Embryonic facial prominence (tissue), 1 donor: ENCODE results near the gene MAN1A1.

Experiments used
- DNase-seq: peaks from one replicate; pipeline ENCODE4 v3.0.0-alpha.2; 2016; ENCODE audit errors: extremely low spot score

MAN1A1 gene

GRCh38 chr6:119234457-119234856 lies 115.1 kb downstream of the MAN1A1 start:
- no peak for DNase-seq

GRCh38 chr6:119233312-119233984 lies 116.1 kb downstream of the MAN1A1 start:
- no peak for DNase-seq

GRCh38 chr6:119231394-119231793 lies 118.2 kb downstream of the MAN1A1 start:
- DNase-seq = no peak

GRCh38 chr6:119230160-119230559 lies 119.4 kb downstream of the MAN1A1 start:
- DNase-seq = no peak

- no peak for DNase-seq
Observed at GRCh38 chr6:119227377-119227776, 122.2 kb downstream of the MAN1A1 start.

- DNase-seq = no peak
Observed at GRCh38 chr6:119226089-119226488, 123.5 kb downstream of the MAN1A1 start.

- DNase-seq = no peak
Observed at GRCh38 chr6:119224095-119224701, 125.4 kb downstream of the MAN1A1 start.

- no peak for DNase-seq
Observed at GRCh38 chr6:119220452-119220851, 129.1 kb downstream of the MAN1A1 start.

- DNase-seq = no peak
Observed at GRCh38 chr6:119218548-119218947, 131.0 kb downstream of the MAN1A1 start.

GRCh38 chr6:119215885-119216590 lies 133.5 kb downstream of the MAN1A1 start:
- no peak for DNase-seq

- no peak for DNase-seq
Observed at GRCh38 chr6:119215309-119215708, 134.3 kb downstream of the MAN1A1 start.

- no peak for DNase-seq
Observed at GRCh38 chr6:119210596-119210995, 139.0 kb downstream of the MAN1A1 start.

- no peak for DNase-seq
Observed at GRCh38 chr6:119209452-119210205, 139.9 kb downstream of the MAN1A1 start.

GRCh38 chr6:119207971-119208725 lies 141.4 kb downstream of the MAN1A1 start:
- no peak for DNase-seq

GRCh38 chr6:119207327-119207726 lies 142.2 kb downstream of the MAN1A1 start:
- DNase-seq = no peak

GRCh38 chr6:119205911-119206618 lies 143.5 kb downstream of the MAN1A1 start:
- DNase-seq = no peak

- no peak for DNase-seq
Observed at GRCh38 chr6:119204719-119205118, 144.8 kb downstream of the MAN1A1 start.

GRCh38 chr6:119201480-119201879 lies 148.1 kb downstream of the MAN1A1 start:
- DNase-seq = no peak

GRCh38 chr6:119200512-119201175 lies 148.9 kb downstream of the MAN1A1 start:
- no peak for DNase-seq

GRCh38 chr6:119197271-119197670 lies 152.3 kb downstream of the MAN1A1 start:
- no peak for DNase-seq
